Stimulated activated CD4-positive, alpha-beta T cell treated with anti-CD3 and anti-CD28 coated beads, Interleukin-12 subunit alpha, Interleukin-12 subunit beta, amount 100 ng/mL, for 24 hours (primary cell): Measurements from ENCODE around the gene RTL1.

ENCODE experiments used
- DNase-seq, 2 experiments: peaks; one replicate each; pipeline ENCODE4 v3.0.0-alpha.2; 2020; ENCODE audit warnings: low read depth in 2 of 2

Gene RTL1

DNA sequence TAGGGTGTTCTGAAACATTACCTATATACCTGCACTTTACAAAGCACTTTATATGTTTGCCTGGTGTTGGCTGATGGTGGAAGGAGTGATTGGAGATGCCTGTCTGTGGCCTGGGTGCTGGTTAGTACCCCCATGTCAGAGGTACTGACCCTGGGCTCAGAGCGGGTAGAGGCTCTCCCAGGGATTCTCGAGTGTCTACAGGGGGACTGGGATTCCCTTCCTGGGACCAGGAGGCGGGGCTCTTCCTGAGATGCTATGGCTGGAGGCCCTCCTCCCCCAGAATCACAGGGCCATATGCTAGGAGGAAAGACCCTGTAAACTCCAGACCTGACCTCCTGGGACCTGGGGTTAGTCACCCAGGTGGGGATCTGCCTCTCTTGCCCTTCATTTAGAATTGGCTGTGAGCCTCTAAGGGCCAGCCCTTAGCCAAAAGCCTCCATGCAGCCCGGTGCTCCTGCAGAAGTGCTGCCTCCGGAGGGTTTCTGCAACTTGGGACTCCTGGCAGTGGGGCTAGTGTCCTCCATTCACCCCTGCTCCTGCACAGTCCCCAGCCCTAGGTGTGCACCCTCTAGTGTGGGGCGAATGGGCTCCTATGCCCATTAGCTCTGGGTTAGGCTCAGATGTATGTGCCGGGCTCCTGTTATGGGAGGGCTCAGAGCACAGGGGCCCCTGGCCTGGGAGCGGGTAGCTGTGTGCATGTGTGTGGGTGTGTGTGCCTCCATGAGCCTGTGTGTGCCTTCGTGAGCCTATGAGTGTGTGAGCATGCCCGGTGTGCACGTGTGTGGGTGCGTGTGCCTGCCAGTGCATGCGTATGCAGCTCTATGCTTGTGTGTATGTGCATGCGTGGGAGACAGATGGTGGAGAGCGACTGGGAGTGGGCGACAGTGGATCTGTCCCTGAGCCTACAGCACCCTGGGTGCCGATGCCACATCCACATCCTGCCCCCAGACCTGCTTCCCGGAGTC is 36.6 kb downstream of the RTL1 start:
- no peak for DNase-seq

DNA sequence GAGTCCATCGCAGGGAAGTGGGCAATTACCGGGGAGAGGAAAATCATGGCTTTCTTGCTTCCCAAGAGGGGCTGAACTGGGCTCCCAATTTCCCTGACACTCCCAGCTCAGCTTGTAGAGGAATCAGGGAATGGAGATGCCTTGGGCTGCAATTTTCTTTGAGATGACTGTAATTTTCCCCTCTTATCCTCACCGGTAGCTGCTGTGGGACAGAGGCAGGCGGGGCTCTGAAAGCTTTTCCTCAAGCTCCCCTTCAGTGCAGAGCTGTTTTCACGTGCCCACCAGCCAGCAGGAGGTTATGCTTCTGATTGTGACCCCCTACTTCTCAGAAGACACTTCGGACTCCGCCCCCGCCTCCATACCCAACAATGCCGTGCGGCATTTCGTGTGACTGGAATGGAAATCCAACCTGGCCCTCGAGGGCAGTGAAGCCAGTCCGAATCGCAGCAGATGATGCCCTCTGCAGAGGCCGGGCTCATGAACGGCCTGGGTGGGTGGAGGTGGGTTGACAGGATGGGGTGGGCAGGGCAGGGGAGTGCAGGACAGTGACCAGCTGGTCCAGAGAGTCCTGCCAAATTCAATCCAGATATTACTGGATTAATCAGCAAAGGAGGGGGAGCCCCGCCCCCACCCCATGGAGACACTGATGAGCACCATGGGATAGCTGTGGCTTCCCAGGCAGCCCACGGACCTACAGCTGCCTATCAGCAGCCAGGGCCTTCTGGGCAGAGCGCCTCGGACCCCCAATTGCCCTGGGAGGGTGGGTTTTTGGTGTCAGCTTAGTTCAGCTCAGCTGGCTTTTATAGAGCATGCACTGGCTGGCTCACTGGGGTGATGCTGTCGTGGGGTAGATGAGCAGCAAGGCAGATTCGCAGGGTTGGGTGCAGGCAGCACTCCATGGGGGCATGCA is 37.6 kb downstream of the RTL1 start:
- no peak for DNase-seq

DNA sequence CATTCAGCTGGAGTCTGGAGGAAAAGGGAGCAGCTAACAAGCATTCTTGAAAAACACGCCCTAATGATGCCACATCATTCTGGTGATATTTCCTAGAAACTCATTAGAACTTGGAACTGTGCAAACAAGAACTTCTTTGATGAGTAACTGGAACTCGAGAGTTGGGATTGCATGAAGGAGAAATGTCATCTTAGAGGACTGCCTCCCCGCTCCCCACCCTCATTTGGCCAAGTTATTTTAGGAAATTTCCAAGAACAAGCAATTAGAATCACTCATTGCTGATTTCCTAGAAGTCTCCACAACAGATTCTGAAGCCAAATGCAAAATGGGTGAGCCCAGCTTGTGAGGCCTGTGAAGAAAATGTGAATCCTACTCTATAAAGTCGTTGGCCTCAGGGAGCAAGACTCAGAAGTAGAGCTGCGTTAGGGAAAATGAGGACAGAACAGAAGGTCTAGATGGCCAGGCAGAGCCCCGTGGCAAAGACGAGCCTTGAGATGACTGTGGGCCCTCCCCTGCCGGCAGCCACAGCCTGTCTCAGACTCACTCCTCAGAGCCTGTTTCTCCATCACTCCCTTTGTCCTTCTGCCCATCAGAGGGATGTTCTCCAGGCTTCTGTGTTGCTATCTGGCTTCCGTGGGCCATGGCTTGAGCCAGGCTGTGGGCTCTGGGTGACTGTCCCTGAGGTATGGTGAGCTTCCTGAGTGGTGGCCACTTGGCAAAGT is 38.4 kb downstream of the RTL1 start:
- DNase-seq, result no peak

DNA sequence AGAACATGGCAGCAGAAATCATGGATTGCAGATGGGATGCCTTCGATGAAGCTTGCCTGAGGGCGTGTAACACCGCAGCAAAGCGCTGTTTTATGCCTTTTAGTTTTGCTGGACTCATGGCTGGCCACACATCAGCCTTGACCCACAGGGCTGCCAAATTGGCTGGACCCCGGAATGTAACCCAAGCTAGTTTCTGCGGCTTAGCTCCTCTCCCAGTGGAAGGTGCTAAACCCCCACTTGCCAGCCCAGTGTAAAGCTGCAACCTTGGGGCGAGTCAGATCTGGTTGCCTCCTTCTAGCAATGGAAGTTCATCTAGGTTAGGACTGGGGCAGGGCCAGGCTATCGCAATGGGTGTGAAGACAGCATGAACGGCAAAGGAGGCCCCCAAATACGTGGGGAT is 39.3 kb downstream of the RTL1 start:
- DNase-seq, result no peak

DNA sequence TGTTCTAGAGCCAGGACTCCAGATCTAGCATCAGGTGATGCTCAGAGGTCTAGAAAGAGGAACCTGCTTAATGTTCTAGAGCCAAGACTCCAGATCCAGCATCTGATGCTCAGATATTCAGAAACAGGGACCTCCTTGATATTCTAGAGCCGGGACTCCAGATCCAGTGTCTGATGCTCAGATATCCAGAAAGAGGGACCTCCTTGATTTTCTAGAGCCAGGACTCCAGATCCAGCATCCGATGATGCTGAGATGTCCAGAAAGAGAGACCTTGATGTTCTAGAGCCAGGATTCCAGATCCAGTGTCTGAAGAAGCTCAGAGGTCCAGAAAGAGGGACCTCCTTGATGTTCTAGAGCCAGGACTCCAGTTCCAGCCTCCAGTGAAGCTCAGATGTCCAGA is 40.7 kb downstream of the RTL1 start:
- DNase-seq, result no peak

DNA sequence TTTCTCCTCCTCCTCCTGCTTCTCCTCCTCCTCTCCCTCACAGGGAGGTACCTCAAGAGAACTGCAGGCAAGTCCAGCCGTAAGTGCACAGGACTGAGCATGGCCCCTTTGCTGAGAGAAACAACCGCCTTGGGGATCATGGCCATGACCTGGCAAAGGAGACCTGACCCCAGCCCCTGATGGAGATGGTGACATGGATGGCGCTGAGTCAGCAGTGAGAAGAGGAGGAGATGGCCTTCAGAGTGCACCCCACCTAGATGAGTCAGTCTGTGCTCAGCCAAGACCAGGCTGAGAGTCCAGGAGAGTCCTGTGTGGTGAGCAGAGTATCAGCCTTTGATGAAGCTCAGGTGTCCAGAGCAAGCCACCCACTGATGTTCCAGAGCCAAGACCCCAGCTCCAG is 41.2 kb downstream of the RTL1 start:
- no peak for DNase-seq

DNA sequence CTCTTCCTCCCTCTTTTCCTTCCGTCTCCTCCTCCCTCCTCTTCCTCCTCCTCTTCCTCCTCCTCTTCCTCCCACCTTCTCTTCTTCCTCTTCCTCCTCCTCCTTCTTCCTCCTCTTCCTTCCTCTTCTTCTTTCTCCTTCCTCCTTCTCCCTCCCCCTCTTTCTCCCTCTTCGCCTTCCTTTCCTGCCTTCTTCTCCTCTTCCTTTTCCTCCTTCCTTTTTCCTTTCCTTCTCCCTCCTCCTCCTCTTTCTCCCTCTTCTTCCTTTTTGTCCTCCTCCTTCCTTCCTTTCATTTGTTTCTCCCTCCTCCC is 41.6 kb downstream of the RTL1 start:
- DNase-seq, result no peak

DNA sequence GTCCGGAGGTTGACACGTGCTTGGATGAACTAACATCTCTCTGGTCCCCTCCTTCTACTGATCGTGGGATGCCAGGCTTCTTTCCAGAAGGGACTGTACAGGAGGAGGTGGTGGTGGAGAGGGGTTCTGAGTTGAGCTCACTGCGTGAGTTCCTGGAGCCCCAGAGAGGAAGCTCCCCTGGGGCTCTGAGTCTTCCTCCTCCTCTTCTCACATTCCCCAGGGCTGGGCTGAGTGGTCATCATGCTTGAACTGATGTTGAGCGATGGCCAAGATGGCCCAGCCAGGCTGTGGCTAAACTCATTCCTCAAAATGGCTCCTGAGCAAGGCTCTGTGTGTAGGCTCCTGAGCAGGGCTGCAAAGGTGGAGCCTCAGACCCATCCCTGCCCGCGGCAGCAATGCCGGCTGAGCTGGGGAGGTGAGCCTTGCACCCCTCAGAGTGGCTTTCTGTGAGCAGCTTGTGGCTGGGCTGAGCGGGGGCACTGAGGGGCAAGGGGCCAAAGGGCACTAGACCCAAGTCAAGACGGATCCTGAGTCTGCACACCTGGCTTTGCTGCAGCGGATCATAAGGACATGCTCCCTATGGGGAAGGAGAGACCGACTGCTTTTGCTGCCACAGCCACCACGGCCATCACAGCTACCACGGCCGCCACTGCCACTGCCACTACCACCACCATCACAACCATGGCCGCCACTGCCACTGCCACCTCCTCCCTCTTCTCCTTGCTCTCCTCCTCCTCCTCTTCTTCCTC is 42.2 kb downstream of the RTL1 start:
- DNase-seq, result no peak

DNA sequence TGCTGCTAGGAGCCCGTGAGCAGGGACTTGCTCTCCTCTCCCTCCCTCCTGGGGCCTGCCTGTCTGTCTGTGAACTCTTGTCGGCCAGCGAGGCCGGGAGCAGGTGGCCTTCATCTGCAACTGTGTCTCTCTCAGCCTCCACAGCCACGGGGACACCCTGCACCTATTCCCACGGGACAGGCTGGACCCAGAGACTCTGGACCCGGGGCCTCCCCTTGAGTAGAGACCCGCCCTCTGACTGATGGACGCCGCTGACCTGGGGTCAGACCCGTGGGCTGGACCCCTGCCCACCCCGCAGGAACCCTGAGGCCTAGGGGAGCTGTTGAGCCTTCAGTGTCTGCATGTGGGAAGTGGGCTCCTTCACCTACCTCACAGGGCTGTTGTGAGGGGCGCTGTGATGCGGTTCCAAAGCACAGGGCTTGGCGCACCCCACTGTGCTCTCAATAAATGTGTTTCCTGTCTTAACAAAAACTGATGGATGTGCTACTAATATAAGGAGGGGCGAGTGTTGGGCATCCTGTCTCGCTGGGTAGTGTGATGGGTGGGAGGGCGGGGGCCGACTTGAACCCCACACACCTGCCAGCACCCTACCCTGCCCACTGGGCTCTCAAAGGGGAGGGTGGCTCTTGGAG is 42.9 kb downstream of the RTL1 start:
- no peak for DNase-seq

DNA sequence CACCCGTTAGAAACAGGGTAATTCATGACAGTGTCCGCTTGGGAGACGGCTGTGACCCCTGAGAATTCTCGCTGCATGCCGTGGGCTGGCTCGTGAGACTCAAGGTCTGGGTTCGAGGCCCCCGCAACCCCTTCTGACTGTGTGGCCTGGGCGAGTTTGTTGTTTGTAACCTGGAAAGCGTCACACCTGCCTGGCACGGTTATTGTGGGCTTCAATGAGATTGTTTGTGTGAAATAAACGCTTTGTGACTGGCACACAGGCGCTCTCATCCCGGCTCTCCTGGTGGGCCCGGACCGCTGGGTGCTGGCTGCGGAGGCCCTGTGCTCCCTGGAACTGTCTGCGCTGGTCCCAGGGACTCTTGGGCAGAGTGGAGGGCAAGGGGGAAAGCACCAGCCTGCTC is 43.7 kb downstream of the RTL1 start:
- no peak for DNase-seq

DNA sequence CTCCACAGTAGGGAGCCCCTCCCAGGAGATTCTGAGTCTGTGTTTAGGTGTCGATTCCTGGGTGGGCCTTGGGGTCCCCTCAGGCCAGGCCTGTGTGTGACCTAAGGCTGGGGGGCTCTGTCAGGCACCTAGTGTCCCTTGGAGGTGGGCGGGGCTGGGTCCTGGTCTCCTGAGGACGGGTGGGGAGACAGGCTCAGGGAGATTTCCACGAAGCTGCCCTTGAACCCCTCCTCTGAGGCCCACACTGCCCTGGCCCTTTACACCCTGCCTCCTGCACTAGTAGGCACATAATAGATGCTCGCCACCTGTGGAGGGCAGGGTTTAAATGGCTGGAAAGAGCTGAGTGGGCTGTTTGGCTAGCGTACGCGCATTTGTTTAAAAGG is 44.7 kb downstream of the RTL1 start:
- DNase-seq, result no peak

DNA sequence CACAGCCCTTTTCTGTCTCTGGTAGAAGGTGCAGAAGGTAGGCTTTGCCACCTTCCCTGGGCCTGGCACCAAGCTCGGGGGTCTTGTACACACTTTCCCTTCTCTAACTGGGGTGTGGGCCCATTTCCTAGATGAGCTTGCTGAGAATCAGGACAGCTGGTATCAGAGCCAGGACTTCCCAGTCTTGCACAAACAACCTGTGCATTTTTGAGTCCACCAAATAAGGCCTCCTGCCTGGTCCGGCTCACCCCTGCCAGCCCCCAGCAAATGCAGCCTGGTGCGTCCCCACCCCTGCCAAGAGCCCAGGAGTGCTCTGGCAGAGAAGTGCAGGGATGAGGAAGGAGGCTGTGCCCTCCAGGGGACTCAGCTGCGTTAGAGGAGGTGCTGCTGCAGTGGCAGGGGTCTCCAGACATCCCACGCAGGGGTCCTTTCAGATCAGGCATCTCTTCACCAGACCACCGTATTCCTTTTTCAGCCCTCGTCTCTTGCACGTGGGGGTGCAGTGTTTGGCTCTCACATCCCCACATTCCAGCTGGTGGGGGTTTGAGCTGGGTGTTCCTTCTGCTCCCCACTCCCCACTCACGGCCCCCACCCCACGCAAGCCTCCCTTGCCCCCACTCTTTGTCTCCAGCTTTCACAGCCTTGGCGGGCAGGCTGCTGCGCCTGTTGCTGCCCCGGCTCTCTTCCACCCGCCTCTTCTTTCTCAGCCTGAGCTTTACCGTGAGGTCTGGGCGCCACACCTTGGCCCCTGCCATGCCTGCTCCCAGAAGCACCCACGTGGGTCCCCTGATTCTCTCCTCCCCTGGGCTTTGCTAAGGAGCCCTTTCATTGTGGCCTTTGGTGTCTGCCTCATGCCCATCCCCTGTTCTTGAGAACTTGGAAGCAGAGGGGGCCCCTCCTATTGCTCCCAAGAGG is 45.3 kb downstream of the RTL1 start:
- no peak for DNase-seq

DNA sequence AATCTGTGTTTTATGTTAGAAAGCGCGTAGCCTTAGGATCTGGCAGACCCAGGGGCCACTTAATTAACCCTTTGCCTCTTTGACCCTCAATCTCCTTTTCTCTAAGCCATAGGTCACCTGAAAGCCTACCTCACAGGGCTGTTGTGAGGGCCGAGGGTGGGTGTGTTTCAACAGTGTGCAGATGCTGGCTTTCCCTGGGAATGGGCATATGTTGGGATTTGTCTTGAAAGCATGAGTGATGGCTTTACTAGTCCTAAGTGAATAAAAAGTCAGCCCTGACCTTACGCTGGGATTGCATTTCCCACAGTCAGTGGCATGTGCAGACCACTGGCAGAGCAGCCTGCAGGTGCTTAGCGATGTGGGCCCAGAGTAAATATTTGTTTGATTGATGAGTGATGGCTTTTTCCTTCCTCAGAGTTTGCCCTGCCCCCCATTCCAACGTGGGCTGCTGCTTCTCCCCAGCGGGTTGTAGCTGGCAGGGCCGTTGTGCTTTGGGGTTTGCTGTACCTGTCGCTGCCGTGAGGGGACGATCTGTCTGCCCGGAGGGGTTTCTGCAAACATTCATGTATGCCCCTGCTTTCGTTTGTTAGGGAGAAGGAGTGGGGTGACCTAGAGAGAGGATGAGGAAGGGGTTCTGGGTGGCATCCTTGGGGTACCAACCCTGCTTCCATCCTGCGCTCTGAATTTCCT is 46.1 kb downstream of the RTL1 start:
- DNase-seq, result no peak

DNA sequence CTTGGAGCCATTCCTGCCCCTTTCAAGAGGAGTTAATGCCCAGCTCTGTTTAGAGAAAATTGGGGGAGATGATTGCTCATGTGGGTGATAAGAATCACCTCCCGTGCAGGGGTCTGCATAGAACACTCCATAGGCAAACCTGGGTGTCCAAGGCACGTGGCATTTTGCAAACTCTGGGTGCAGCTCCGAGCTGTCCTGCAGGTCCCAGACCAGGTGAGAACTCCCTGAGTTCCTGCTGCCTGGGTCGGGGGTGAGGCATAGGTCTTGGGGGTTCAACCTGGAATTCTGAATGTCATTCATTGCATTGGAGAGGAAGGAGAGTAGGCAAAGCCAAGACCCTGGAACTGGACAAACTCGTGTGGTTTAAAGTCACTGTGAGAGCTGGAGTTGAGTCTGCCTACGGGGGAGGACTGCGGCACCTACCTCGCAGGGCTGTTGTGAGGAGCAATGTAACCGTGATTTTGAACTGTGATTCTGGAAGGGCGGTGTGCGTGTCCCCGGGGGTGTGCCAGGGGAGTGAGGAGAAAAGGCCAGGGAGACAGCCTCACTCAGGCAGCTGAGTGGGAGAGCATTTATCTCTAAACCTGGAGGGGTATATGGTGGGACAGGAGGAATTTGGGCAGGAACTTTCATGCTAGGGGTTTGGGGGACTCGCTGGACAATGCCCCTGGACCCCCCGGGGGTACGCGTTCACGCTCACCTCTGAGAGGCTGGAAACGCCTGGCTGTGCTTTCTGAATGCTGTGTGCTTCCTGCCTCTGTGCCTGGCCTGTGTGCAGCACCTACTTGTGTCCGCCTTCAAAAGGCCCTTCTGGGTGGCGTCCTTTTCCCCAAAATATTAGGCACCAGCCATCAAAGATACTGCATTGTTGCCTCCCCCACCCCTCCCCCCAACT is 47.2 kb downstream of the RTL1 start:
- DNase-seq, result no peak

DNA sequence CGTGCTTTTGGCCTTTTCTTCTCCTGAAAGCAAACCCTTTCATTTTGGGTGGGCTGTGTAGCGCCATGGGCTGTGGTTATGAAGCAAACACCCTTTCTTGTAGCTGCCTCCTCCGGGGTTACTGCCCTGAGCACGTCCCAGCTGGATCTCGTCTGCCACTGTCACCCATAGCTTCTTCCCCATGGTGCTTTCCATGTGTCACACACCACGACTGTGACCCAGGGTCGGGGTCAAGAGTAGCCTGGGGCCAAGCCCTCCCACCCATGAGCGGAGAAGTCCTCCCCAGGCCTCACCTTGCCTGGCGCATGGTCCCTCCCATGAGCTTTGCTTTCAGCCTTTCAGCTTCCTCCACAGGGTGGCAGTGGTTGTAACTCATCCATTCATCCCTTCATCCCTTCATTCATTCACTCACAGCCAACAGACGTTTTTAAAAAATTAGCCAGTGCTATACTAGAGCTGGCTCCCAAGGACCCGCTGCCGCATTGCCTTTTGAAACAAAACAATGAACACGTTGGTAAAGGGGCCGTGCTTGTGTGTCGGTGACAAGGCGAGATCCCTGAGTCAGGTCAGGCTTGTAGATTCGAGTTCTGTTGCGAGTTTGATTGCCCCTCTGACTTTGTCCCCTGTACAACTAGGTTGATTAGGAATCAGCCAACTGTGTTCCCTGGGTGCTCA is 48.1 kb downstream of the RTL1 start:
- no peak for DNase-seq

DNA sequence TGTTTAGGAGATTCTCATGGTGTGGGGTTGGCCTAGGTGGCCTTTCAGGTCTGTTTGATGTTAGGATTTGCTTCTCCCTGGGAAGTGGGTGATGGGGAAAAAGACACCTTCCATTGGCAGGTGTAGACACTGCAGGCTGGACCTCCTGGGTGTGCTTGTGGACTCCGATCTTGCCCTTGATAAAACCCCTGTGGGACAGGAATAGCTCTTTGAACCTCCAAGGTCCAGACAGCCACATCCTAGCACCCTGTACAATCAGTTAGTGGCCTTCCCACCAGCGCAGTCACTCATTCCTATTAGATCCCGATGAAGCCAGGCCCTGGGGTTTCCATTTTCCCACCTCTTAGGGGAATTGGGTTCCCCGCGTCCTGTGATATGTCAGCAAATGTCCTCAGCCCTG is 49.1 kb downstream of the RTL1 start:
- no peak for DNase-seq

DNA sequence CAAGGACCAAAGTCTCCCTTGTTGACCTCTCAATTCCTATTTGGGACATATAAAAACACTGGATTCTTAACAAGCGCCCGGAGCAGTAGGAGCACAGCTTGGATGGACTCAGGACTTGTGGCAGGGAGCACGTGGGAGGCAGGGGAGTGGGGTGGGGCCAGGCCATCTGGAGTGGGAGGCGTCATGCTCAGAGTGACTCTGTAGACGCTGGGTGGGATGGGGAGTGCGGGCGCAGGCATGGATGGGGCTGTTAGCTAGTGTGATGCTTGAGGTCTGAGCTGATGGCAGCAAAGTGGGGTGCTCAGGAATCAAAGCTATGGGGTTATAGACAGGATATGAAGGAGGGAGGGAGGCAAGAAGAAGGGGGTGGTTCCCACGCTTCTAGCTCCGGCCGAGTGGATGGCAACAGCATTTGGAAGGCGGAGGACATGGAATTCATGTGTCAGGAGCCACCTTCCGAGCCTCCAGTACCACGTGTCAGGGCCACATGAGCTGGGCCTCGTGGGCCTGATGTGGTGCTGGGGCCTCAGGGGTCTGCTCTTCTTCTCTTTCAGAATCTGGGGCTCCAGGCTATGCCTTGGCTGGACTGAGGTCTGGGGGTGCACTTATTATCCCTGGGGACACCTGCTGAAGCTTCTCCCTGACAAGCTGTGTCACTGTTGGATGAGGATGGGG is 51.4 kb downstream of the RTL1 start:
- DNase-seq, result no peak
